OCI-LY7 (cell line): Measurements from ENCODE around the gene CYB5R3. TPM values are rescaled to one million over a fixed set of nuclear protein-coding genes. Genes with fewer than 3 reads are reported as not detected.

ENCODE experiments used
- BruUV-seq: library from RNA; stranded (reverse); fragments of 400-500 nt; replicated peaks from 2 replicates; lab custom pipeline; 2021; lab: Mats Ljungman, UMichigan
- CTCF ChIA-PET: fragments of 300-600 bp; sonication (Branson Sonifier 250); formaldehyde crosslinking; loops from one replicate; lab custom pipeline; 2022; ENCODE audit warnings: antibody characterized with exemption; ENCODE audit not compliant: unreplicated experiment; lab: Charles Lee
- POLR2A ChIA-PET: fragments of 300-600 bp; sonication (Branson Sonifier 250); formaldehyde crosslinking; loops from one replicate; lab custom pipeline; 2022; ENCODE audit warnings: antibody characterized with exemption; lab: Charles Lee
- DNase-seq: peaks from one replicate; pipeline ENCODE4 v3.0.0-alpha.2; 2015; ENCODE audit warnings: low spot score
- H2AFZ ChIP-seq: fragments of 200-600 bp; sonication (generic), shearing (Covaris generic); 2 replicates; pipeline ENCODE4 v1.6.1; 2014; ENCODE audit warnings: mild to moderate bottlenecking, antibody characterized with exemption, low read length, moderate library complexity
- H3K27ac ChIP-seq: fragments of 200-600 bp; sonication (generic); 2 replicates; pipeline ENCODE4 v1.5.1; 2014; ENCODE audit warnings: mixed run types, low read depth, mild to moderate bottlenecking, moderate library complexity, low read length, inconsistent platforms; ENCODE audit not compliant: poor library complexity, severe bottlenecking
- H3K36me3 ChIP-seq: fragments of 200-600 bp; sonication (generic); 2 replicates; pipeline ENCODE4 v1.6.1; 2014; ENCODE audit warnings: mild to moderate bottlenecking, antibody characterized with exemption, low read length, moderate library complexity, mixed read lengths; ENCODE audit not compliant: insufficient read depth
- H3K4me1 ChIP-seq: fragments of 200-600 bp; sonication (generic); 2 replicates; pipeline ENCODE4 v1.5.1; 2014; ENCODE audit warnings: mild to moderate bottlenecking, low read length; ENCODE audit not compliant: insufficient read depth, poor library complexity, severe bottlenecking
- H3K4me2 ChIP-seq: fragments of 200-600 bp; sonication (generic); 2 replicates; pipeline ENCODE4 v1.6.1; 2014; ENCODE audit warnings: mild to moderate bottlenecking, low read length
- H3K4me3 ChIP-seq: fragments of 200-600 bp; sonication (generic); 2 replicates; pipeline ENCODE4 v1.5.1; 2014; ENCODE audit warnings: mild to moderate bottlenecking, low read depth, low read length; ENCODE audit not compliant: poor library complexity, severe bottlenecking
- H3K79me2 ChIP-seq: fragments of 200-600 bp; sonication (generic); 2 replicates; pipeline ENCODE4 v1.6.1; 2016; ENCODE audit warnings: low read depth, mild to moderate bottlenecking, low read length, moderate library complexity, mixed read lengths; ENCODE audit not compliant: insufficient read depth
- H3K9me2 ChIP-seq: fragments of 200-600 bp; sonication (generic); 2 replicates; pipeline ENCODE4 v1.6.1; 2016; ENCODE audit warnings: mild to moderate bottlenecking, low read length, mixed read lengths; ENCODE audit not compliant: insufficient read depth
- H3K9me3 ChIP-seq: fragments of 200-600 bp; sonication (generic); 2 replicates; pipeline ENCODE4 v1.6.1; 2014; ENCODE audit warnings: mild to moderate bottlenecking, mixed run types, low read length, mixed read lengths
- H4K20me1 ChIP-seq: fragments of 200-600 bp; sonication (generic); 2 replicates; pipeline ENCODE4 v1.6.1; 2014; ENCODE audit warnings: mild to moderate bottlenecking, antibody characterized with exemption, low read length, moderate library complexity, mixed read lengths; ENCODE audit not compliant: insufficient read depth
- EZH2phosphoT487 ChIP-seq: fragments of 200-600 bp; sonication (generic); IDR thresholded peaks from 2 replicates; pipeline ENCODE4 v1.6.1; 2018; ENCODE audit warnings: low read depth, borderline replicate concordance, mild to moderate bottlenecking, mixed run types, antibody characterized with exemption, low read length, moderate library complexity, mixed read lengths
- intact Hi-C: fragments of 100-400 bp; cut with micrococcal nuclease; formaldehyde crosslinking; loops from one replicate; pipeline ENCODE4 v1.10.0; 2022; ENCODE audit not compliant: unreplicated experiment
- total RNA-seq, 2 experiments: library from RNA; depleted of rRNA in 1 of 2; stranded (reverse); fragments of >200 nt in 1 of 2; shearing (Covaris generic) in 1 of 2; gene quantifications; 2 replicates each; pipeline ENCODE4 v1.2.3, GENCODE V29; 2014 to 2022
- TF ChIP-seq, protein P1 (sequence below): fragments of 200-600 bp; sonication (generic); conservative IDR thresholded peaks from 2 replicates; pipeline ENCODE4 v1.5.1; 2014; ENCODE audit warnings: mild to moderate bottlenecking, antibody characterized with exemption, low read length, moderate library complexity, mixed read lengths

CYB5R3 gene
- total RNA-seq, 2 experiments from 2014 or later: 38.0 to 68.9 TPM

DNA sequence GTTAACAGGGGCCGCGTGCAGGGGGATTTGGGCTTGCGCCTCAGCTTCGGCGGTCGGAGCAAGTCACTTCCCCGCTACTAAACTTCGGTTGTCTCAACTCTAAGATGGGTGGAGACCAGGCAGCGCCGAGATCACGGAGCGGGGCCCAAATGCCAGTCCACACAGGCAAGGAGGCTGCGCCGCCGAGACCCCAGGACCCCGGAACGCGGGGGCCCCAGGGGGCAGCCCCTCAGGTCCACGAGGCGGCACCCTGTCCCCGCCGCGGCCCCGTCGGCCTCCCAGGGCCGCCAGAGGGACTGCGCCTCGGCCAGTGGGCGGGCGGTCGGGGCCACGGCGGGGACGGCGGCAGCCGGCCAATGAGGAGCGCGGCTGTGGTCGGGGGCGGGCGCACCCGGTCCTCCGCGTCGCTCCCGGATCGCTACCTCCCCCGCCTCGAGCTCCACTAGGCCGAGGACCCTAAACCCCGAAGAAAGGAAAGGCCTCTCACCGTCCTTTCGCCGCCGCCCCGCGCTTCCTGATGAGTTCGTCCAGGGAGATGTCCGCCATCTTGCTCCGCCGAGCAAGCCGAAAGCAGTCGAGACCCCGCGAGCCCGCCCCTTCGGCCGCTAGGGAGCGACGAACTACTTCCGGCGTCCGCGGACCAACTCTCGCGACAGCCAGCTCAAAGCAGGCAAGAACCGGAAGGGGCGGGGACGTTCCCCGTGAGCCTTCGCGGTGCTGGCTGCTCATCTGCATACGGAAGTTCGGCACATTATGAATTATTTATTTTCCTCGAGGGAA is 34.7 kb downstream of the CYB5R3 start, which contains the start of gene POLDIP3:
Gene POLDIP3 (minus strand): TSS at position 572 of the 780 bp plus-strand sequence. CDS start 26 bp downstream, at position 546.
- intact Hi-C loops: loop anchor here (2.0 to 10.0 kb wide), 4 partner anchors 102 to 1170 kb away; partner anchors contain the start of gene TOB2
- Histone ChIP-seq H3K4me3 (peak within 1 kb of the TSS; percentile 85), H3K4me1 (peaks cover 34% of the 10 kb centered on the region), H3K9me3 (no peaks in the 10 kb centered on the region), H3K79me2 (peaks cover 49% of the 10 kb centered on the region), H2AFZ (peak within 1 kb of the TSS; percentile 56; the same call in 1 of the 2 replicates), H4K20me1 (peaks cover 25% of the 10 kb centered on the region), H3K27ac (peak within 1 kb of the TSS; percentile 92), H3K36me3 (peaks cover 41% of the 10 kb centered on the region), H3K9me2 (no peaks in the 10 kb centered on the region), H3K4me2 (peak within 1 kb of the TSS; percentile 92)
- CTCF ChIA-PET: no interaction called here
- DNase-seq: peak; percentile 100
- POLR2A ChIA-PET: interaction anchor here (0.7 to 2.7 kb wide), 8 partner anchors 20 to 994 kb away, joined by 3 to 7 read pairs (median 3); partner anchors contain the start of genes DESI1, SERHL2 and XRCC6
- BruUV-seq: no TSS peak
- TF ChIP-seq, protein P1, sequence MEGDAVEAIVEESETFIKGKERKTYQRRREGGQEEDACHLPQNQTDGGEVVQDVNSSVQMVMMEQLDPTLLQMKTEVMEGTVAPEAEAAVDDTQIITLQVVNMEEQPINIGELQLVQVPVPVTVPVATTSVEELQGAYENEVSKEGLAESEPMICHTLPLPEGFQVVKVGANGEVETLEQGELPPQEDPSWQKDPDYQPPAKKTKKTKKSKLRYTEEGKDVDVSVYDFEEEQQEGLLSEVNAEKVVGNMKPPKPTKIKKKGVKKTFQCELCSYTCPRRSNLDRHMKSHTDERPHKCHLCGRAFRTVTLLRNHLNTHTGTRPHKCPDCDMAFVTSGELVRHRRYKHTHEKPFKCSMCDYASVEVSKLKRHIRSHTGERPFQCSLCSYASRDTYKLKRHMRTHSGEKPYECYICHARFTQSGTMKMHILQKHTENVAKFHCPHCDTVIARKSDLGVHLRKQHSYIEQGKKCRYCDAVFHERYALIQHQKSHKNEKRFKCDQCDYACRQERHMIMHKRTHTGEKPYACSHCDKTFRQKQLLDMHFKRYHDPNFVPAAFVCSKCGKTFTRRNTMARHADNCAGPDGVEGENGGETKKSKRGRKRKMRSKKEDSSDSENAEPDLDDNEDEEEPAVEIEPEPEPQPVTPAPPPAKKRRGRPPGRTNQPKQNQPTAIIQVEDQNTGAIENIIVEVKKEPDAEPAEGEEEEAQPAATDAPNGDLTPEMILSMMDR: peak; percentile 46
- no peak for TF ChIP-seq EZH2phosphoT487

DNA sequence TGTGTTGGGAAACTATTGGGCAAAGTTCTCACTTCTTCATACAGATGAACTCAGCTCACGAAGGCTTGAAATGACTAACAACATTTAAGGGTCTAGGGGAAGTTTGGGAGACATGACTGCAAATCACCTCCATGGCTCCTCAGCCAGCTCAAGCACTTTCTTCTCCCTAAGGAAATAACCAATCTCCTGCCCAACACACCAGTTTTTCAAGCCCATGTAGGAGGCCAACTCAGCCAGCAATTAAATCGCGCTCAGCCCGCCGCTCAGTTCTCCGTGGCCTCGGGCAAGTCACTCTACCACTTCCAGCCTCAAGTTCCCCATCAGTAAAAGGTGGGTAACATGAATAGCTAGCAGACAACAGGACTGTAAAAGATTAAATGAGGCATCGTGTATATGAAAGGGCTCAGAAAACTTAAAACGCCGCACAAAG is 35.3 kb downstream of the CYB5R3 start:
- ChIA-PET POLR2A (interaction anchor here (1.0 to 2.7 kb wide), 4 partner anchors 19 to 105 kb away, joined by 3 to 7 read pairs (median 4); no protein-coding TSS in a partner anchor), CTCF (no interaction called here)
- Histone ChIP-seq H4K20me1 (peaks cover 25% of the 10 kb centered on the region), H3K27ac (peak overlapping the region; percentile 92), H3K4me2 (peak overlapping the region; percentile 92), H3K4me1 (peaks cover 34% of the 10 kb centered on the region), H2AFZ (peak overlapping the region; percentile 56; the same call in 1 of the 2 replicates), H3K79me2 (peaks cover 55% of the 10 kb centered on the region), H3K9me2 (no peaks in the 10 kb centered on the region), H3K36me3 (peaks cover 45% of the 10 kb centered on the region), H3K9me3 (no peaks in the 10 kb centered on the region), H3K4me3 (peak overlapping the region; percentile 85)
- no peak for DNase-seq
- TF ChIP-seq, protein P1: no peak
- TF ChIP-seq EZH2phosphoT487: no peak
- BruUV-seq: no TSS peak
- intact Hi-C loops: loop anchor here (2.0 to 10.0 kb wide), 5 partner anchors 61 to 1169 kb away; partner anchors contain the start of genes SERHL2 and TOB2
